ENCODE measurements around the gene PPARA.
A peak's percentile ranks its signal among the peaks of the same experiment; 100 is the strongest.

Gene PPARA

DNA sequence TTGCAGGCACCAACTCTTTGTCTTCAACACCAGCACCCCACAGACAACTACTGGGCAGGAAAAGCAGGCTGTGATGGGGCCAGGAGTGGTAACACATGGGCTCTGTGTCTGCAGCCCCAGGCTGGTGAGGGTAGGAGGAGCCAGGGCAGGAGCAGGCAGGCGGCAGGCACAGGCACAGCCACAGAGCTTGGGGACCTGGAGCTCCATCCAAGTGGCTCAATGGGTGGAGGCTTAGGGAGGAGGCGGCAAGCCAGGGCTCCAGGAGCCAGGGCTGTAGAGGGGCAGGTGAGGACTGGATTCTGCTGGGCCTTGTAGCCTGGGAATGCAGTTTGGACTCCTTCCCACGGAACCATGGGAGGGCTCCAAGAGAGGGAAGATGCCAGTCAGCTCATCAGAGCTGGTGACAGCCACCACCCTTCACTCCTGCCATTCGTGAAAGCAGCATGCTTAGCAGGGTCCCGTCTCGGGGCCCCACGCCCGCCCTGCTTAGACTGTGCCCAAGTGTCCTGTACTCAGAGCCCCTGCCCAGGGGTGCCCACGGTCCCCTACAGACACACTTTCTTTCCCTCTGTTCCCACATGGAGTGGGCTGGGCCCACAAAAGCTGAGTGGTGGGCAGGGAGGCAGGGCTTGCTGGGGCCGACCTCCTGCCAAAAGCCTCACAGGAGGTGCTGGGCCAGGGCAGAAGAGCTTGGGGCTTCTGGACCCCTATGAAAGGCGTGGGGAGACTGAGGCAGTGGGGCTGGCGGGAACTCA is 129.9 kb downstream of the PPARA start:
- no peak for DNase-seq

DNA sequence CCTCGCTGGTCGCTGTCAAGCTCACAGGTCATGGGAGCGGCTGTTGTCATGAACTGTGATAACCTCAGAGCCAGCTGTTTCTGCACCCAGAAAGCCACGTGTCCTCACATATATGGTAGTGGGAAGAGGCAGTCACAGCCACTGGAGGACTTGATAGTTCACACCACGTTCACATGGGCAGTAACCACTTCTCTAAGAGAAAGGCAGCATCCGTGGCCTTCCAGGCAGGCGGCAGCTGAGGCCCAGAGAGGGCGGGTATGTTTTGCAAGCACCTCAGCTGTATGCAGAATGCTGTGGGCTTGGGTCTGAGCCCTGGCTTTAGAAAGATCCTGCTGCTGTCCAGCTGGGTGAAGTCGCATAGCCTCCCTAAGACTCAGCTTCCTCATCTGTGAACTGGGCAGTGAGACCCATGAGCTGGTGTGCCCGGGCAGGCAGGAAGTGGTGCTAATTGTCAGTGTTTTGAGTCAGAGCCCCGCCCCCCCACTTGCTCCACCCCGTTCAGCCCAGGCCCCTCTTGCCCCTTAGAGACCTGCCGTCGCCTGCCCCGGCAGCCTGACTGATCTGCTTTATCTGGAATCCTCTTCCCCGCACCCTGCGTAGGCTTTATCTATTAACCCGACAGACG is 130.8 kb downstream of the PPARA start:
- no peak for DNase-seq

DNA sequence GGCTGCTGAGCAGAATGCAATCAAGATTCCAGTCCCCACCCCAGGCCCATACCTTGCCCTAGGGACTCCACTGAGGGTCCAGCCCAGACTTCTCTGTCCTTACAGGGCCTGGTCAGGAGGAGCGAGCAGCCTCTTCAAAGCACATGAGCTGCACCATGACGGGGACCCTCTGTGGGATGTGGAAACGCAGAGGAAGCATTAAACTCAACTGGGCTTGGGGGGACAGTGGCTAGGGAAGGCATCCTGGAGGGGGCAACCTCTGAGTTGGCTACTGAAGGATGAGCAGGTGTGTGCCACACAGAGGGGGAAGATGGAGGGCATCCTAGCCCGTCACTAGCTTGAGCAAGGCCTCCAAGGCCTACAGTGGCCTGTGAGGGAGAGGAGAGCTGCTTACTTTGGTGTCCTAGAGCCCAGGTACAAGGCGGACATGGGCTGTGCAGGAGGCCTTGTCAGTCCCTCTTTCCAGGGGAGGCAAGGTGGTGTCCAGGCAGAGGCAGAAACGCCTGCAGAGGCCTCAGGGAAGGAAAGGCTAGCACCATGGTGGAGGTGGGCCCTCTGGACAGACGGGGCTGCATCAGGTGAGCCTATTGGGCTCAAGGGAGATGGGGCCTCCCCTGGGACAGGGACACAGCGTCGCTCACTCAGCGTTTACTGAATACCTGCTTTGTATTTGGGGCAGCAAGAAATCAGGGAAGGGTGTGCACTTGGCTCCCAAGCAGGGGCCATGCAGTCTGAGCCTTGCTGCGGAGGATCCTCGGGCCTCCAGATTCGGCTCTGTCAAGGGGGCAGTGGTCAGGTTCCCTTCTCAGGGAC is 131.7 kb downstream of the PPARA start:
- no peak for DNase-seq

DNA sequence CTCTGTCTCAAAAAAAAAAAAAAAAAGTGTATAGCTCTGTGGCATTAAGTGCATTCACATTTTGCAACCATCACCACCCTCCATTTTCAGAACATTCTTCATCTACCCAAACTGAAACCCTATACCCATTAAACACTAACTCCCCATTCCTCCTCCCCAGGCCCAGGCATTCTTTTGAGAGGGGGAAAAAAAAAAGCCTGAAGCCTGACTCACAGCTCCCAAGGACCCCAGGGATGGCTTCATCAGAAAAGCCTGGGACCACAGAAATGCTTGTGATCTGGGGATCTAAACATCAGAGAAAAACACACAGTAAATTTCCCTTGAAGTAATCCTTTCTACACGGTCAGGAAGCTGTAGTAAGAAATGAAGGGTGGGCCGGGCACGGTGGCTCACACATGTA is 135.7 kb downstream of the PPARA start:
- no peak for DNase-seq

GRCh38 chr22:46286941-46287872 is 136.9 kb downstream of the PPARA start:
- DNase-seq = no peak

- peak; percentile 35 to 54 for DNase-seq
Measured at GRCh38 chr22:46287873-46288751, 137.8 kb downstream of the PPARA start.

DNA sequence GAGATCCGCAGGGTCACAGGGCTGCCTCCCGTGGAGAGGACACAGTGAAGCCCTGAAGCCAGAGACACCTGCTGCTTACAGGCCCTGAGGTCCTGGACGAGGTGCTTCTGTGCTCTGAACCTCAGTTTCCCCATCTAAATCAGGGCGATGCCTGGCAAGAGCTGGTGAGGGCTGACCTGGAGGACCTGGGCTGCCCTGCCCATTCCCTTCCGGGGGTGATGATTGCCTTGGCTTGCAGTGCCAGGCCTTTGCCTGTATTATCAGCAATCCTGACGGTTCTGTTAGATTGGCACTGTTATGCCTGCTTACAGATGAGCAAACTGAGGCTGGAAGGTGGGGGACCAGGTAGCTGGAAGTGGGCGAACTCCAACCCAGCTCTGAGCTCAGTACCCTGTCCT is 138.5 kb downstream of the PPARA start:
- no peak for DNase-seq

GRCh38 chr22:46289244-46289891 is 139.0 kb downstream of the PPARA start:
- no peak for DNase-seq

DNA sequence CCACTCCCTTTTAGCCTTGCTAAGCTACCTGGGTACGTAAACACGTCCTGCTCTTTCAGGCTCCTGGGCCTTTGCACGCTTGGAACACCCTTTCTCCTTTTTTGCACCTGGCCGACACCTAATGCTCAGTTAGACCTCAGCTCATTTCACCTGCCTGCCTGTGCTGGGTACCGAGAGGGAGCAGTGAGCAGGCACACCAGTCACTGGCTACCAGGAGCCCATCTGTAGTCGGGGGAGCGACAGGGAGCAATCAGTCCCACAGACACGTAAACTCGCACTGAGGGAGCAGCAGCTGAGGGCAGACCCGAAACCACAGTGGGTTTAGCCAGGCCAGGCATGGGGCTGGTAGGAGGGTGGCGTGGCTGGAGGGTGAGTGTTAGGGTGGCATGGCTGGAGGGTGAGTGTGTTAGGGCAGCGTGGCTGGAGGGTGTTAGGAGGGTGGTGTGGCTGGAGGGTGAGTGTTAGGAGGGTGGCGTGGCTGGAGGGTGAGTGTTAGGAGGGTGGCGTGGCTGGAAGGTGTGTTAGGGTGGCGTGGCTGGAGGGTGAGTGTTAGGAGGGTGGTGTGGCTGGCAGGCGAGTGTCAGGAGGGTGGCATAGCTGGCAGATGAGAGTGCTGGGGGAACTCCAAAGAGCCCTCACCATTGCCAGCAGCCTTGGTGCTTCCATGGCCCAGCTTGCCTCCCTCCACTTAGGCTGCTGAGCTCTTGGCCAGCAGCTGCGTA is 140.0 kb downstream of the PPARA start:
- no peak for DNase-seq

DNA sequence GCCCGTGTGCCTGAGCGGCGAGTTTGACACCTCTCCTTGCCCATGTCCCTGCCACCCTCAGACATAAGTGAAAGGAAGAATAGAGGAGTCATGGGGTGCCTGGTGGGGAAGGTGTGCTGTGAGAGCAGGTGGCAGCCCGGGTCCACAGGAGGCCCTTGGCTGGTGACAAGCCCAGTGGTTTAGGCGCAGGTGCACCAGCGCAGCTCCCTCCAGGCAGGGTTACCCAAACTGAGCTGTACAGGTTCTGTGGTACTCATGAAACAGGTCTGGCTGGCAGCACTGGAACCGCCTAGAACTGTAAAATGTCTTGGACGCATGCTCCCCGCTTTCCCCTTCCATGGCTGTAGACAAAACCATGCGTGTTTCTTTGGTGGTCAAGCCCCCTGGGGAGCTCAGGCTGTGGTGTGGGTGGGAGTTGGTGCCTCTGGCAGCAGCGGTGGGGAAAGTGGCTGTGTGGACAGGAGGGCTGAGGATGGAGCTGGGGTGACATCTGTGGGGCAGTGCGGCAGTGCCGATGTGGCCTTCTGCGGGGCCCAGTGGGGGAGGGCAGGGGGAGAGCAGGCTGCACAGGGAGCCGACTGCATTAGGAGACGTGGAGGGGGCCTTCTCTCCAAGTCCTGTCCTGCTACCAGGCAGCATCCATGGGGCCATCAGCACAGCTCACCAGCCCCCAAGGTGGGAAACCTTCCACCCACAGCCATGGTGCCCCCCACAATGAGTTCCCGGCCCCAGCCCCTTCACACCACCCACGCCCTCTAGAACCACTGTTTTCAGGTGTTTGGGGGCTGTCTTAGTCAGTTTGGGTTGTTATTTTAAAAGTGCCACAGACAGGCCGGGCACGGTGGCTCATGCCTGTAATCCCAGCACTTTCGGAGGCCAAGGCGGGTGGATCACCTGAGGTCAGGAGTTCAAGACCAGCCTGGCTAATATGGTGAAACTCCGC is 140.8 kb downstream of the PPARA start:
- no peak for DNase-seq

DNA sequence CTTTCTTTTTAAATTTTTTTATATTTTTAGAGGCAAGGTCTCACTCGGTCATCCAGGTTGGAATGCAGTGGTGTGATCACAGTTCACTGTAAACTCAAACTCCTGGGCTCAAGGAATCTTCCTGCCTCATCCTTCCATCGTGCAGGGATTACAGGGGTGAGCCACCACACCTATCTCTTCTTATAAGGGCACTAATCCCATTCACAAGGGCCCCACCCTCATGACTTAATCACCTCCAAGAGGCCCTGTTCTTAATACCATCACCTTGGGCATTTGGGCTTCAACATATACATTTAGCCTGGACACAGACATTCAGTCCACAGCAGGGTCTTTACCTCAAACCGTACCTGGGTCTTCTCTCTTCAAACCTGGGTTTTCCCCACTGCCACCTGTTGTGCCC is 141.8 kb downstream of the PPARA start:
- no peak for DNase-seq

- no peak for DNase-seq
Measured at GRCh38 chr22:46292732-46293131, 142.4 kb downstream of the PPARA start.
